Activated T-cell treated with anti-CD3 and anti-CD28 coated beads, Interleukin-2, amount 50 U/mL, for 24 hours (primary cell): ENCODE results near the gene FOXL1.

Experiments
- DNase-seq: peaks from one replicate; pipeline ENCODE4 v3.0.0-alpha.2; 2020
- H3K27ac Mint-ChIP-seq: 2 replicates; pipeline ENCODE4 v1.8.0; 2020; ENCODE audit warnings: mild to moderate bottlenecking, mixed read lengths
- H3K27me3 Mint-ChIP-seq: 2 replicates; pipeline ENCODE4 v1.8.0; 2020; ENCODE audit warnings: mixed read lengths
- H3K36me3 Mint-ChIP-seq: 2 replicates; pipeline ENCODE4 v1.8.0; 2020; ENCODE audit warnings: low read depth, mixed read lengths
- H3K4me1 Mint-ChIP-seq: 2 replicates; pipeline ENCODE4 v1.8.0; 2020; ENCODE audit warnings: low read depth, mixed read lengths
- H3K4me3 Mint-ChIP-seq: 2 replicates; pipeline ENCODE4 v1.8.0; 2020; ENCODE audit warnings: mild to moderate bottlenecking, moderate library complexity, mixed read lengths
- H3K9me3 Mint-ChIP-seq: 2 replicates; pipeline ENCODE4 v1.8.0; 2020; ENCODE audit warnings: mixed read lengths

FOXL1 gene

GRCh38 chr16:86557587-86557986 lies 20.8 kb upstream of the FOXL1 start:
- no peaks in the 10 kb centered on the region for H3K9me3 Mint-ChIP-seq
- H3K4me1 Mint-ChIP-seq: peaks cover 19% of the 10 kb centered on the region
- H3K36me3 Mint-ChIP-seq: peaks cover 27% of the 10 kb centered on the region
- H3K27ac Mint-ChIP-seq: no peak overlapping the region
- DNase-seq: no peak
- H3K4me3 Mint-ChIP-seq: no peak overlapping the region
- H3K27me3 Mint-ChIP-seq: peaks cover 39% of the 10 kb centered on the region

DNA sequence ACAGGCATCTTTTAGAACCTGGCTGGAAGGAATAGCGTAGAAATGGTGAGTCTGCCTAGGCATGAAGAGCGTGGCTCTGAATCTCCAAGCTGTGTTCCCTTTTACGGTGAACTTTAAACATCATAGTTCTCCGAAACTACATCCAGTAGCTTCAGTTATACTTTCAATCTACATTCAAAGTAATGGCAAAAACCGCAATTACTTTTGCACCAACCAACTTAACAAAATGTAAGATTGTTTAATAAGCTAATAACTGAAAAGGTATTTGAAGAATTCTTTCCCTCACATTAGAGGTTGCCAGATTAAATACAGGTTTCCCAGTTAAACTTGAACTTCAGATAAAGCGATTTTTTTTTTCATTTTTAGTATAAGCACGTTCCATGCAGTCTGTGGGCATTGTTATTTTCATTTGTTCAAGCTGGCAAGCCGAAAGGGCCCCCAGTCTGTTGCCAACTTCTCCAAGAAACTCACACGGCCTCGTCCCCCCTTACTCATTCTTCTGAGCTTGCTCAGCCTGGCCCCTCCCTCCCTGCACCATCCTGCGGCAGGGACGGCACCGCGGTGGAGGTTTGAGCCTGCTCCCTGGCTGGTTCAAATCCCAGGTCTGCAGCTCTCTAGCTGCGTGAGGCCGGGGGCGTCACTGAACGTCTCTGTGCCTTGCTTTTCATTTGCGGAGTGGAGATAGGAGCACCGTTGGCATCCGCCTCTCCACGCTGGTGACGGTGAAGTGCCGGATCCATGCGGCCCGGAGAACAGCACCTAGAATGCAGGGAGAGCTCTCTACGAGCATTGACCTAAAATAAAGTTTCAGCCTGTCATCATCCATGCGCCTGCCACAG lies 19.8 kb upstream of the FOXL1 start:
- peaks cover 19% of the 10 kb centered on the region for H3K36me3 Mint-ChIP-seq
- no peak overlapping the region for H3K4me3 Mint-ChIP-seq
- H3K27me3 Mint-ChIP-seq: peaks cover 48% of the 10 kb centered on the region
- DNase-seq: no peak
- no peak overlapping the region for H3K27ac Mint-ChIP-seq
- H3K9me3 Mint-ChIP-seq: no peaks in the 10 kb centered on the region
- H3K4me1 Mint-ChIP-seq: peaks cover 20% of the 10 kb centered on the region

DNA sequence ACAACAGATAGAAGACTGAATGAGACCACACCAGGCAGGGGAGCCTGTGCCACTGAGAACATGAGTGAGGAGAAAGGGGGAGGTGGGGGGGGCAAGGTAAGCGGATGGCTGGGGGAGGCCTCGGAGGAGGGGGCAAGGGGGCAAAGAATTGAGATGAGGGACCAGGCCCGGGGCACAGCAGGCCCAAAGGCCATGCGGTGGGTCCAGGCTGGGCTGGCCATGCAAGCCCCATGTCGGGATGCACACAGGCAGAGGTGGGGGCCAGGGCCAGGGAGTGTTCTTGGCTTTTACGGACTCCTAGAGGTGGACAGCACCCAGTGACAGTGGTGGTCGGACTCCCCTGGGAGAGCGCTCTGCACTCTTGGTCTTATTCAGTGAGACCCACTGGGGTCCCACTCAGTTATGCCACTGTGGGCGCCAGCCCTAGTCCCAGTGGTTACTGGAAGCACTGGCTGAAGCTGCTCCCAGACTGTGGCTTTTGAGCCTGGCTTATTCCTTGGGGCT lies 18.5 kb upstream of the FOXL1 start:
- H3K4me1 Mint-ChIP-seq: peaks cover 20% of the 10 kb centered on the region
- DNase-seq: no peak
- peaks cover 60% of the 10 kb centered on the region for H3K27me3 Mint-ChIP-seq
- H3K9me3 Mint-ChIP-seq: no peaks in the 10 kb centered on the region
- no peak overlapping the region for H3K27ac Mint-ChIP-seq
- H3K4me3 Mint-ChIP-seq: no peak overlapping the region
- peaks cover 6% of the 10 kb centered on the region for H3K36me3 Mint-ChIP-seq

- H3K36me3 Mint-ChIP-seq: no peaks in the 10 kb centered on the region
- no peak overlapping the region for H3K27ac Mint-ChIP-seq
- no peak overlapping the region for H3K4me3 Mint-ChIP-seq
Observed at GRCh38 chr16:86562356-86562755, 16.0 kb upstream of the FOXL1 start.

GRCh38 chr16:86563469-86564345 lies 14.6 kb upstream of the FOXL1 start:
- DNase-seq: peak; percentile 88
- no peak overlapping the region for H3K27ac Mint-ChIP-seq
- H3K9me3 Mint-ChIP-seq: no peaks in the 10 kb centered on the region
- peaks cover 71% of the 10 kb centered on the region for H3K27me3 Mint-ChIP-seq
- H3K36me3 Mint-ChIP-seq: no peaks in the 10 kb centered on the region
- H3K4me1 Mint-ChIP-seq: peaks cover 21% of the 10 kb centered on the region
- H3K4me3 Mint-ChIP-seq: peak overlapping the region; percentile 15

More at GRCh38 chr16:86562356-86562755, 16.0 kb upstream of the FOXL1 start:
- peaks cover 21% of the 10 kb centered on the region for H3K4me1 Mint-ChIP-seq
- peaks cover 76% of the 10 kb centered on the region for H3K27me3 Mint-ChIP-seq
- no peaks in the 10 kb centered on the region for H3K9me3 Mint-ChIP-seq
- DNase-seq: no peak

GRCh38 chr16:86565181-86565631 lies 13.1 kb upstream of the FOXL1 start:
- peak; percentile 15 for DNase-seq
- Mint-ChIP-seq H3K27me3 (peaks cover 78% of the 10 kb centered on the region), H3K4me3 (no peak overlapping the region), H3K4me1 (peaks cover 21% of the 10 kb centered on the region), H3K9me3 (no peaks in the 10 kb centered on the region), H3K27ac (no peak overlapping the region), H3K36me3 (no peaks in the 10 kb centered on the region)

DNA sequence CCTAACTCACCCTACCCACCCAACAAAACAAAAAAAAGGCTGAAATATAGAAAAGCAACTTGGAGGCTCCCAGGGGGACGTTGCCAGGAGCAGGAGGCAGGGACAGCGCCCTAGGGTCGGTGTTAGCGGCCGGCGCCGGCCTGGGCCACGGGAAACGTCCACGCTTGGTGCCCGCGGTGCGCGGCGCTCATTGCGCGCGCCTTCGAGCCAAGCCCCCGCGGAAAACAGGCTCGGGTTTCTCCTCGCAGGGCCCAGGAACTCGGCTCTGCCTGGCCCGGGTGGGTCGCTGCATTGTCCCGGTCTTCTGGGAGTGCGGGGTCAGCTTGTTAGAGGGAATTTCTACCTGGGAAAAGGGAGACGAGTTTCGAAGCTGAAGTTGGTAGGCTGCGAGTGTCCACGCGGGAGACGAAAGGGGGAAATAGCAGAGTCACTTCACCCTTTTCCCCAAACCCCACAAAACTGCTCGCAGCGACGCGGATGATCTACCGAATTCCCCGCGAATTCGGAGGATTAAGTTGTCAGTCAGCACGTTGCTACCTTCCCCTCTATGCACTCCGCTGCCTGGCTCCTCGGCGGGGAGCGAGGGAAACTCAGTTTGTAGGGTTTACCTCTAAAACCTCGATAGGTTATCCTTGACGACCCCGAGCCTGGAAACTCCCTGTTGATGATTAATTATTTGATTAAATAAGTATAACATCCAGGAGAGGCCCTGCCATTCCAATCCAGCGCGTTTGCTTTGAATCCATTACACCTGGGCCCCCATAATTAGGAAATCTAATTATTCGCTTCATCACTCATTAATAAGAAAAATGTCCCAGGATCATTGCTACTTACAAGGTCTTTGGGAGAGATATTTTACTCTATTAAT lies 12.5 kb upstream of the FOXL1 start:
- peaks cover 79% of the 10 kb centered on the region for H3K27me3 Mint-ChIP-seq
- H3K4me1 Mint-ChIP-seq: peaks cover 21% of the 10 kb centered on the region
- H3K4me3 Mint-ChIP-seq: no peak overlapping the region
- H3K27ac Mint-ChIP-seq: no peak overlapping the region
- H3K9me3 Mint-ChIP-seq: no peaks in the 10 kb centered on the region
- H3K36me3 Mint-ChIP-seq: no peaks in the 10 kb centered on the region
- peak; percentile 29 for DNase-seq

DNA sequence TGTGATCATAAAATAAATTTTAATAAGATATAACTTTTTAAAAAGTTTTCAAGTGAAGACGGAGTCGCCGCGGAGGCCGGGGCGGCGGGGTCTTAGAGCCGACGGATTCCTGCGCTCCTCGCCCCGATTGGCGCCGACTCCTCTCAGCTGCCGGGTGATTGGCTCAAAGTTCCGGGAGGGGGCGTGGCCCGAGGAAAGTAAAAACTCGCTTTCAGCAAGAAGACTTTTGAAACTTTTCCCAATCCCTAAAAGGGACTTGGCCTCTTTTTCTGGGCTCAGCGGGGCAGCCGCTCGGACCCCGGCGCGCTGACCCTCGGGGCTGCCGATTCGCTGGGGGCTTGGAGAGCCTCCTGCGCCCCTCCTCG lies 11.8 kb upstream of the FOXL1 start, which contains the start of gene FOXC2:
FOXC2 (plus strand) TSS at position 229 of the 365 bp plus-strand sequence. CDS start 507 bp downstream, outside the sequence.
- peaks cover 82% of the 10 kb centered on the region for H3K27me3 Mint-ChIP-seq
- H3K4me3 Mint-ChIP-seq: peak within 1 kb of the TSS; percentile 6
- H3K4me1 Mint-ChIP-seq: peaks cover 21% of the 10 kb centered on the region

GRCh38 chr16:86566966-86567700 lies 11.2 kb upstream of the FOXL1 start:
- peak; percentile 46 for DNase-seq
- Mint-ChIP-seq H3K9me3 (no peaks in the 10 kb centered on the region), H3K36me3 (no peaks in the 10 kb centered on the region), H3K27ac (peak overlapping the region; percentile 37), H3K27me3 (peaks cover 82% of the 10 kb centered on the region), H3K4me3 (peak overlapping the region; percentile 6), H3K4me1 (peaks cover 21% of the 10 kb centered on the region)

More for the DNA sequence above, 11.8 kb upstream of the FOXL1 start, which contains the start of gene FOXC2:
- H3K27ac Mint-ChIP-seq: peak within 1 kb of the TSS; percentile 37
- DNase-seq: peak; percentile 72
- H3K9me3 Mint-ChIP-seq: no peaks in the 10 kb centered on the region
- no peaks in the 10 kb centered on the region for H3K36me3 Mint-ChIP-seq

- Mint-ChIP-seq H3K27ac (peak overlapping the region; percentile 37), H3K4me3 (peak overlapping the region; percentile 6), H3K9me3 (no peaks in the 10 kb centered on the region), H3K36me3 (no peaks in the 10 kb centered on the region), H3K4me1 (peaks cover 21% of the 10 kb centered on the region), H3K27me3 (peaks cover 84% of the 10 kb centered on the region)
- no peak for DNase-seq
Observed at GRCh38 chr16:86567701-86568581, 10.4 kb upstream of the FOXL1 start.

DNA sequence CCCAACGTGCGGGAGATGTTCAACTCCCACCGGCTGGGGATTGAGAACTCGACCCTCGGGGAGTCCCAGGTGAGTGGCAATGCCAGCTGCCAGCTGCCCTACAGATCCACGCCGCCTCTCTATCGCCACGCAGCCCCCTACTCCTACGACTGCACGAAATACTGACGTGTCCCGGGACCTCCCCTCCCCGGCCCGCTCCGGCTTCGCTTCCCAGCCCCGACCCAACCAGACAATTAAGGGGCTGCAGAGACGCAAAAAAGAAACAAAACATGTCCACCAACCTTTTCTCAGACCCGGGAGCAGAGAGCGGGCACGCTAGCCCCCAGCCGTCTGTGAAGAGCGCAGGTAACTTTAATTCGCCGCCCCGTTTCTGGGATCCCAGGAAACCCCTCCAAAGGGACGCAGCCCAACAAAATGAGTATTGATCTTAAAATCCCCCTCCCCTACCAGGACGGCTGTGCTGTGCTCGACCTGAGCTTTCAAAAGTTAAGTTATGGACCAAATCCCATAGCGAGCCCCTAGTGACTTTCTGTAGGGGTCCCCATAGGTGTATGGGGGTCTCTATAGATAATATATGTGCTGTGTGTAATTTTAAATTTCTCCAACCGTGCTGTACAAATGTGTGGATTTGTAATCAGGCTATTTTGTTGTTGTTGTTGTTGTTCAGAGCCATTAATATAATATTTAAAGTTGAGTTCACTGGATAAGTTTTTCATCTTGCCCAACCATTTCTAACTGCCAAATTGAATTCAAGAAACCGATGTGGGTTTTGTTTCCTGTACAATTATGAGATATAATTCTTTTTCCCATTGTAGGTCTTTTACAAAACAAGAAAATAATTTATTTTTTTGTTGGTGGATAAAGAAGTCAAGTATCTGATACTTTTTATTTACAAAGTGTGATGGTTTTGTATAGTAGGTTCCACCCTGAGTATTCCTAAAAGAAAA lies 9.4 kb upstream of the FOXL1 start:
- H3K4me1 Mint-ChIP-seq: peaks cover 13% of the 10 kb centered on the region
- H3K4me3 Mint-ChIP-seq: no peak overlapping the region
- H3K27ac Mint-ChIP-seq: peak overlapping the region; percentile 44
- no peaks in the 10 kb centered on the region for H3K9me3 Mint-ChIP-seq
- H3K36me3 Mint-ChIP-seq: no peaks in the 10 kb centered on the region
- no peak for DNase-seq
- H3K27me3 Mint-ChIP-seq: peaks cover 84% of the 10 kb centered on the region
